Endothelial cell of umbilical vein (primary cell): ENCODE results near the gene DPF3. TPM values are rescaled to one million over a fixed set of nuclear protein-coding genes. Genes with fewer than 3 reads are reported as not detected.

Experiments
- BruUV-seq: library from RNA; stranded (reverse); fragments of 400-500 nt; replicated peaks from 2 replicates; lab custom pipeline; 2021; lab: Mats Ljungman, UMichigan
- CTCF ChIA-PET: fragments of 300-600, 350-600 bp; sonication (Branson Sonifier 250); formaldehyde crosslinking; loops from one replicate; lab custom pipeline; 2021; ENCODE audit warnings: antibody characterized with exemption, inconsistent platforms; lab: Charles Lee
- POLR2A ChIA-PET: fragments of 300-600, 350-600 bp; sonication (Branson Sonifier 250); formaldehyde crosslinking; loops from one replicate; lab custom pipeline; 2021; ENCODE audit warnings: antibody characterized with exemption, inconsistent platforms; lab: Charles Lee
- DNase-seq: peaks from one replicate; pipeline ENCODE4 v3.0.0-alpha.2; 2011; ENCODE audit warnings: low read depth, low spot score
- FAIRE-seq: peaks from 2 replicates; lab custom pipeline; 2011; peaks lifted over from hg19 to GRCh38; lab: Jason Lieb, UNC
- H2AFZ ChIP-seq: 2 replicates; pipeline ENCODE4 v1.6.0; 2012; ENCODE audit warnings: low read depth, low read length, control low read depth, inconsistent platforms
- H3K27ac ChIP-seq: 2 replicates; pipeline ENCODE4 v1.5.1; 2011; ENCODE audit warnings: low read depth, mild to moderate bottlenecking, control low read depth, low read length, moderate library complexity; ENCODE audit not compliant: insufficient read depth
- H3K27me3 ChIP-seq, 2 experiments: 2 replicates each; pipeline versions ENCODE4 v1.6.0 to v1.6.1; 2011; ENCODE audit warnings: low read length in 2 of 2, mixed read lengths in 1 of 2; ENCODE audit not compliant: control insufficient read depth in 2 of 2, insufficient read depth in 2 of 2
- H3K36me3 ChIP-seq, 2 experiments: 2 replicates in 1 of 2; 3 replicates in 1 of 2; pipeline ENCODE4 v1.5.1; 2011; ENCODE audit warnings: low read length in 2 of 2, mild to moderate bottlenecking in 1 of 2, moderate library complexity in 1 of 2; ENCODE audit not compliant: control insufficient read depth in 2 of 2, insufficient read depth in 2 of 2; ENCODE audit errors: extremely low read depth in 1 of 2
- H3K4me1 ChIP-seq: 3 replicates; pipeline ENCODE4 v1.5.1; 2011; ENCODE audit warnings: mild to moderate bottlenecking, low read length; ENCODE audit not compliant: control insufficient read depth, insufficient read depth; ENCODE audit errors: extremely low read depth
- H3K4me2 ChIP-seq: 2 replicates; pipeline ENCODE4 v1.6.1; 2011; ENCODE audit warnings: low read length, control low read depth, mixed read lengths; ENCODE audit not compliant: insufficient read depth
- H3K4me3 ChIP-seq, 3 experiments: fragments of 200-600 bp in 1 of 3; sonication (generic), shearing (Covaris generic) in 1 of 3; replicated peaks in 1 of 3; 2 replicates each; pipeline ENCODE4 v1.5.1; 2011 to 2016; ENCODE audit warnings: control low read depth in 3 of 3, low read length in 3 of 3, mild to moderate bottlenecking in 2 of 3, inconsistent platforms in 1 of 3, low read depth in 1 of 3, moderate library complexity in 1 of 3; ENCODE audit not compliant: insufficient read depth in 1 of 3
- H3K79me2 ChIP-seq: 2 replicates; pipeline ENCODE4 v1.6.0; 2012; ENCODE audit warnings: low read length, inconsistent platforms; ENCODE audit not compliant: control insufficient read depth, insufficient read depth
- H3K9ac ChIP-seq: replicated peaks from 2 replicates; pipeline ENCODE3; 2011; ENCODE audit warnings: low read length, control low read depth; ENCODE audit not compliant: insufficient read depth; ENCODE audit errors: extremely low read depth
- H3K9me1 ChIP-seq: replicated peaks from 3 replicates; pipeline ENCODE4 v1.6.0; 2011; ENCODE audit warnings: mild to moderate bottlenecking, low read length; ENCODE audit not compliant: control insufficient read depth, insufficient read depth; ENCODE audit errors: extremely low read depth
- H3K9me3 ChIP-seq: replicated peaks from 2 replicates; pipeline ENCODE4 v1.5.1; 2012; ENCODE audit warnings: low read length, inconsistent platforms; ENCODE audit not compliant: control insufficient read depth, insufficient read depth
- H4K20me1 ChIP-seq: replicated peaks from 2 replicates; pipeline ENCODE3; 2011; ENCODE audit warnings: mild to moderate bottlenecking, low read length; ENCODE audit not compliant: control insufficient read depth, insufficient read depth; ENCODE audit errors: extremely low read depth
- EZH2 ChIP-seq: IDR thresholded peaks from 2 replicates; pipeline ENCODE4 v1.6.1; 2012; ENCODE audit warnings: borderline replicate concordance, low read depth, mild to moderate bottlenecking, moderate library complexity, low read length, inconsistent platforms; ENCODE audit not compliant: severe bottlenecking
- JUN ChIP-seq: IDR thresholded peaks from 2 replicates; pipeline ENCODE4 v1.6.1; 2011; ENCODE audit warnings: borderline replicate concordance, low read depth; ENCODE audit not compliant: insufficient read length, insufficient read depth
- MYC ChIP-seq: IDR thresholded peaks from one replicate; pipeline ENCODE4 v1.6.1; 2011; ENCODE audit warnings: mild to moderate bottlenecking, low read depth, low read length
- dilution Hi-C: fragments of 300-500 bp; cut with MboI; formaldehyde crosslinking; loops from one replicate; pipeline ENCODE4 v1.15.0; 2019; ENCODE audit warnings: low sequenced_read_pairs; ENCODE audit not compliant: extremely low pct_ligation_motif_present
- intact Hi-C: fragments of 100-400 bp; cut with micrococcal nuclease; formaldehyde crosslinking; loops from one replicate; pipeline ENCODE4 v1.10.0; 2022
- polyA plus RNA-seq, 4 experiments: library from polyadenylated mRNA; depleted of rRNA in 3 of 4; stranded (reverse) in 3 of 4; unstranded in 1 of 4; fragments of >200 nt; gene quantifications; 2 replicates each; pipeline versions ENCODE4 v1.2.1 to v1.2.3, GENCODE V29; 2011 to 2012; ENCODE audit warnings: missing spikeins in 1 of 4
- total RNA-seq: library from RNA; stranded (reverse); gene quantifications from 2 replicates; pipeline ENCODE4 v1.2.3, GENCODE V29; 2021
- TF ChIP-seq, protein P1 (sequence below): IDR thresholded peaks from 2 replicates; pipeline ENCODE4 v1.6.1; 2011; ENCODE audit not compliant: insufficient read depth, insufficient read length
- TF ChIP-seq, protein P2 (sequence below), 2 donors: IDR thresholded peaks; 1 replicate in 1 of 2; 2 replicates in 1 of 2; pipeline ENCODE4 v1.5.1; 2011; ENCODE audit warnings: low read length in 2 of 2, mild to moderate bottlenecking in 2 of 2, moderate library complexity in 2 of 2, control low read depth in 1 of 2, inconsistent platforms in 1 of 2, low read depth in 1 of 2; ENCODE audit not compliant: insufficient read depth in 1 of 2; ENCODE audit errors: extremely low read depth in 1 of 2

The DPF3 gene
- total and polyA plus RNA-seq, 2 donors (not counting 3 experiments of a cell fraction or from before 2014, with no cell fraction given): 2.4 to 3.5 TPM

DNA sequence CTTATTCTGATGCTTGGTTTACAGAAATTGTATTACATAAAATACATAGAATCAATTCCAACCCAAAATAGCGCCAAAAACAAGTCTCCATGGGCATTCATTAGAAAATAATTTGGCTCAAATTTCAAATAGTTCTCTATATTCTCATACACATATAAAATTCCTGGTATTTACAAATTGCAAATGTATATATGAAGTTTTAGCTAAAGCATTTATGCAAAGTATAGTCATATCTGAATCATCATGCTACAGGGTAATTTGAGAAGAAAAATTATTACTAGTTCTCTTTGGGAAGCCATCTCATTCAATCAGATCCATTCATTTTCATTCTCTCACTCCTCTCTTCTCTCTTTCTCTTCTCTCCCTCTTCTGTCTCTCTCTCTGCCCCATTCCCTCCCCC lies 257.8 kb downstream of the DPF3 start:
- ChIA-PET CTCF (interaction anchor here (1.1 kb wide), 1 partner anchor 22 kb away, joined by 3 read pairs; no protein-coding TSS in a partner anchor), POLR2A (no interaction called here)
- Histone ChIP-seq H3K9me3 (no peaks in the 10 kb centered on the region), H3K79me2 (no peaks in the 10 kb centered on the region), H2AFZ (no peak overlapping the region), H3K4me3 (no peak overlapping the region), H3K27me3 (no peaks in the 10 kb centered on the region), H3K36me3 (no peaks in the 10 kb centered on the region), H3K4me1 (peaks cover 8% of the 10 kb centered on the region), H3K9me1 (no peaks in the 10 kb centered on the region), H3K4me2 (no peak overlapping the region), H4K20me1 (no peaks in the 10 kb centered on the region), H3K9ac (no peak overlapping the region), H3K27ac (no peak overlapping the region)
- intact Hi-C loops (no loop called here), dilution Hi-C loops (no loop called here)
- TF ChIP-seq JUN (no peak), MYC (no peak), EZH2 (no peak)
- TF ChIP-seq, protein P1, sequence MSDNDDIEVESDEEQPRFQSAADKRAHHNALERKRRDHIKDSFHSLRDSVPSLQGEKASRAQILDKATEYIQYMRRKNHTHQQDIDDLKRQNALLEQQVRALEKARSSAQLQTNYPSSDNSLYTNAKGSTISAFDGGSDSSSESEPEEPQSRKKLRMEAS: no peak
- TF ChIP-seq, protein P2, sequence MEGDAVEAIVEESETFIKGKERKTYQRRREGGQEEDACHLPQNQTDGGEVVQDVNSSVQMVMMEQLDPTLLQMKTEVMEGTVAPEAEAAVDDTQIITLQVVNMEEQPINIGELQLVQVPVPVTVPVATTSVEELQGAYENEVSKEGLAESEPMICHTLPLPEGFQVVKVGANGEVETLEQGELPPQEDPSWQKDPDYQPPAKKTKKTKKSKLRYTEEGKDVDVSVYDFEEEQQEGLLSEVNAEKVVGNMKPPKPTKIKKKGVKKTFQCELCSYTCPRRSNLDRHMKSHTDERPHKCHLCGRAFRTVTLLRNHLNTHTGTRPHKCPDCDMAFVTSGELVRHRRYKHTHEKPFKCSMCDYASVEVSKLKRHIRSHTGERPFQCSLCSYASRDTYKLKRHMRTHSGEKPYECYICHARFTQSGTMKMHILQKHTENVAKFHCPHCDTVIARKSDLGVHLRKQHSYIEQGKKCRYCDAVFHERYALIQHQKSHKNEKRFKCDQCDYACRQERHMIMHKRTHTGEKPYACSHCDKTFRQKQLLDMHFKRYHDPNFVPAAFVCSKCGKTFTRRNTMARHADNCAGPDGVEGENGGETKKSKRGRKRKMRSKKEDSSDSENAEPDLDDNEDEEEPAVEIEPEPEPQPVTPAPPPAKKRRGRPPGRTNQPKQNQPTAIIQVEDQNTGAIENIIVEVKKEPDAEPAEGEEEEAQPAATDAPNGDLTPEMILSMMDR (IDR thresholded peaks at IDR 0.05; ENCODE audit: extremely low read depth in 1 of 2, insufficient read depth in 1 of 2, low read depth in 1 of 2, low read length in 2 of 2): no peak
- DNase-seq (no peak), FAIRE-seq (no peak)
- no TSS peak for BruUV-seq
